ENCODE data around the gene HOXA3. TPM values are rescaled to one million over a fixed set of nuclear protein-coding genes. Genes with fewer than 3 reads are reported as not detected.

The HOXA3 gene
- total RNA-seq, 1 experiment from 2014 or later = not detected

DNA sequence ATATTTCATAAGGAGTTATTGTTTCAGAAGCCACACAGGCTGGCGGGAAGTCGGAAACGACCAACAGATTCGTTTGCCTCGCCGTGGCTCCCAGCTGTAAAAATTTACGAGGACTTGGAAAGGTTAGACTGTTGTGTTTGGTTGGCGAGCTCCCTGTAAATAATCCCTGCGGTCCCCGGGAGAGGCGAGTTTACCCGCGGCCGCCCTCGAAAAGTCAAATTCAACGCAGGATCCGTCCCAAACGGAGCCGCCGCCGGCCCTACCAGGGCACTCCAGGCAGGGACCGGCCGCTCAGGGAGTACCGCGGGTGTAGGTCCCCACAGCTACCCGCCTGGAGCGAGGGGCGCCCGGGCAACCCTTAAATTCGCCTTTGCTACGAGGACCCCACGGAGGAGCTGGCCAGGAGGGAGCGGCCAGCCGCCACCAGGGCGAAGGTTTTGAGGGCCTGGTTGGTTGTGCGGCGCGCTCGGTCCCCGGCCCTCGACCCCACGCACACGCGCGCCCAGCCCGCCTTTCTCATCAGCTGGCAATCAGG, 13.7 kb upstream of the HOXA3 start (continued):
- no peak for TF ChIP-seq RELA (CRISPR knock-in tag; IDR thresholded peaks at IDR 0.05; ENCODE audit: borderline replicate concordance)
- TF ChIP-seq IRF2 (CRISPR knock-in tag; IDR thresholded peaks at IDR 0.05; ENCODE audit: borderline replicate concordance, low read depth) = no peak
- TF ChIP-seq NR1H2 (CRISPR knock-in tag; IDR thresholded peaks at IDR 0.05) = no peak
- TF ChIP-seq NFATC4 (CRISPR knock-in tag; IDR thresholded peaks at IDR 0.05) = no peak
- no peak for TF ChIP-seq TCF7 (CRISPR knock-in tag; IDR thresholded peaks at IDR 0.05; ENCODE audit: low read depth)

DNA sequence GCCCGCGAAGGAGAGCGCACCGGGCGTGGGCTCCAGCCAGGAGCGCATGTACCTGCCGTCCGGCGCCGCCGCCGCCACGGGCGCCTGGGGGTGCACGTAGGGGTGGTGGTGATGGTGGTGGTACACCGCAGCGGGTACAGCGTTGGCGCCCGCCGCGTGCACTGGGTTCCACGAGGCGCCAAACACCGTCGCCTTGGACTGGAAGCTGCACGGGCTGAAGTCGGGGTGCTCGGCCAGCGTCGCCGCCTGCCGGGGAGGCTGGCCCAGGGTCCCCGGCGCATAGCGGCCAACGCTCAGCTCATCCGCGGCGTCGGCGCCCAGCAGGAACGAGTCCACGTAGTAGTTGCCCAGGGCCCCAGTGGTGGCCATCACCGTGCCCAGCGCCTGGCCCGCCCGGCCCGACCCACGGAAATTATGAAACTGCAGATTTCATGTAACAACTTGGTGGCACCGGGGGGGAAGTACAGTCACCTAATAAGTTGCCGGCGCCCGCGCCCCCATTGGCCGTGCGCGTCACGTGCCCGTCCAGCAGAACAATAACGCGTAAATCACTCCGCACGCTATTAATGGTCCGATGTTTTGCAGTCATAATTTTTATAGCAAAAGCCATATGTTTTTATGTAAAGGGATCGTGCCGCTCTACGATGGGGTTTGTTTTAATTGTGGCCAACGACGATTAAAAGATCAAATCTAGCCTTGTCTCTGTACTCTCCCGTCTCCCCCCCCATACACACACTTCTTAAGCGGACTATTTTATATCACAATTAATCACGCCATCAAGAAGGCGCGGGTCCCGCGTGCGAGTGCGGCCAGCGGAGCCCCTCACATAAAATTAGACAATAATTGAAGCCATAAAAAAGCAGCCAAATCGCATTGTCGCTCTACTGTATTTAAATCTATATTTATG, 13.0 kb upstream of the HOXA3 start, which contains the start of gene HOXA9:
Gene HOXA9, minus strand, starts transcription at position 449 of the 907 bp plus-strand sequence. Its CDS starts 80 bp downstream, at position 369.
- Mint-ChIP-seq H3K36me3 (0 out of 2 replicates have a peak, but pooled peaks cover 2% of the 10 kb centered on the region), H3K27me3 (ENCODE audit: low read depth) (peaks cover 100% of the 10 kb centered on the region), H3K4me3 (peak within 1 kb of the TSS; percentile 46), H3K27ac (no peak within 1 kb of the TSS), H3K4me1 (peaks cover 16% of the 10 kb centered on the region), H3K9me3 (no peaks in the 10 kb centered on the region)
- peak; percentile 17 for DNase-seq (ENCODE audit: low spot score)
- no peak for ATAC-seq
- ChIA-PET CTCF (interaction anchor here (0.9 to 2.3 kb wide), 5 partner anchors 9 to 22 kb away, joined by 3 to 19 read pairs (median 6); partner anchors contain the start of genes HOXA5 and HOXA7), POLR2A (no interaction called here)
- TF ChIP-seq PRRX2 (CRISPR knock-in tag; IDR thresholded peaks at IDR 0.05) (no peak), CREB1 (CRISPR knock-in tag; IDR thresholded peaks at IDR 0.05) (no peak), NFYB (CRISPR knock-in tag; conservative IDR thresholded peaks at IDR 0.05; ENCODE audit: low read depth) (peak; percentile 18; the same call in 1 of the 2 replicates), GTF2I (CRISPR knock-in tag; conservative IDR thresholded peaks at IDR 0.05) (no peak), ZNF232 (CRISPR knock-in tag; IDR thresholded peaks at IDR 0.05) (no peak), GRHL2 (CRISPR knock-in tag; IDR thresholded peaks at IDR 0.05; ENCODE audit: insufficient replicate concordance, severe bottlenecking) (no peak), SMAD3 (CRISPR knock-in tag; IDR thresholded peaks at IDR 0.05; ENCODE audit: borderline replicate concordance) (no peak), ZNF317 (CRISPR knock-in tag; IDR thresholded peaks at IDR 0.05; ENCODE audit: borderline replicate concordance, low read depth) (no peak)
- TF ChIP-seq, protein P1, sequence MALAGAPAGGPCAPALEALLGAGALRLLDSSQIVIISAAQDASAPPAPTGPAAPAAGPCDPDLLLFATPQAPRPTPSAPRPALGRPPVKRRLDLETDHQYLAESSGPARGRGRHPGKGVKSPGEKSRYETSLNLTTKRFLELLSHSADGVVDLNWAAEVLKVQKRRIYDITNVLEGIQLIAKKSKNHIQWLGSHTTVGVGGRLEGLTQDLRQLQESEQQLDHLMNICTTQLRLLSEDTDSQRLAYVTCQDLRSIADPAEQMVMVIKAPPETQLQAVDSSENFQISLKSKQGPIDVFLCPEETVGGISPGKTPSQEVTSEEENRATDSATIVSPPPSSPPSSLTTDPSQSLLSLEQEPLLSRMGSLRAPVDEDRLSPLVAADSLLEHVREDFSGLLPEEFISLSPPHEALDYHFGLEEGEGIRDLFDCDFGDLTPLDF (CRISPR knock-in tag; IDR thresholded peaks at IDR 0.05) = no peak
- TF ChIP-seq, protein P2, sequence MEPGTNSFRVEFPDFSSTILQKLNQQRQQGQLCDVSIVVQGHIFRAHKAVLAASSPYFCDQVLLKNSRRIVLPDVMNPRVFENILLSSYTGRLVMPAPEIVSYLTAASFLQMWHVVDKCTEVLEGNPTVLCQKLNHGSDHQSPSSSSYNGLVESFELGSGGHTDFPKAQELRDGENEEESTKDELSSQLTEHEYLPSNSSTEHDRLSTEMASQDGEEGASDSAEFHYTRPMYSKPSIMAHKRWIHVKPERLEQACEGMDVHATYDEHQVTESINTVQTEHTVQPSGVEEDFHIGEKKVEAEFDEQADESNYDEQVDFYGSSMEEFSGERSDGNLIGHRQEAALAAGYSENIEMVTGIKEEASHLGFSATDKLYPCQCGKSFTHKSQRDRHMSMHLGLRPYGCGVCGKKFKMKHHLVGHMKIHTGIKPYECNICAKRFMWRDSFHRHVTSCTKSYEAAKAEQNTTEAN (CRISPR knock-in tag; IDR thresholded peaks at IDR 0.05) = no peak
- TF ChIP-seq, protein P3, sequence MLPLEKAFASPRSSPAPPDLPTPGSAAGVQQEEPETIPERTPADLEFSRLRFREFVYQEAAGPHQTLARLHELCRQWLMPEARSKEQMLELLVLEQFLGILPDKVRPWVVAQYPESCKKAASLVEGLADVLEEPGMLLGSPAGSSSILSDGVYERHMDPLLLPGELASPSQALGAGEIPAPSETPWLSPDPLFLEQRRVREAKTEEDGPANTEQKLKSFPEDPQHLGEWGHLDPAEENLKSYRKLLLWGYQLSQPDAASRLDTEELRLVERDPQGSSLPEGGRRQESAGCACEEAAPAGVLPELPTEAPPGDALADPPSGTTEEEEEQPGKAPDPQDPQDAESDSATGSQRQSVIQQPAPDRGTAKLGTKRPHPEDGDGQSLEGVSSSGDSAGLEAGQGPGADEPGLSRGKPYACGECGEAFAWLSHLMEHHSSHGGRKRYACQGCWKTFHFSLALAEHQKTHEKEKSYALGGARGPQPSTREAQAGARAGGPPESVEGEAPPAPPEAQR (CRISPR knock-in tag; IDR thresholded peaks at IDR 0.05) = no peak
- TF ChIP-seq, protein P4, sequence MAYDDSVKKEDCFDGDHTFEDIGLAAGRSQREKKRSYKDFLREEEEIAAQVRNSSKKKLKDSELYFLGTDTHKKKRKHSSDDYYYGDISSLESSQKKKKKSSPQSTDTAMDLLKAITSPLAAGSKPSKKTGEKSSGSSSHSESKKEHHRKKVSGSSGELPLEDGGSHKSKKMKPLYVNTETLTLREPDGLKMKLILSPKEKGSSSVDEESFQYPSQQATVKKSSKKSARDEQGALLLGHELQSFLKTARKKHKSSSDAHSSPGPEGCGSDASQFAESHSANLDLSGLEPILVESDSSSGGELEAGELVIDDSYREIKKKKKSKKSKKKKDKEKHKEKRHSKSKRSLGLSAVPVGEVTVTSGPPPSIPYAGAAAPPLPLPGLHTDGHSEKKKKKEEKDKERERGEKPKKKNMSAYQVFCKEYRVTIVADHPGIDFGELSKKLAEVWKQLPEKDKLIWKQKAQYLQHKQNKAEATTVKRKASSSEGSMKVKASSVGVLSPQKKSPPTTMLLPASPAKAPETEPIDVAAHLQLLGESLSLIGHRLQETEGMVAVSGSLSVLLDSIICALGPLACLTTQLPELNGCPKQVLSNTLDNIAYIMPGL (CRISPR knock-in tag; IDR thresholded peaks at IDR 0.05) = no peak
- TF ChIP-seq, protein P5, sequence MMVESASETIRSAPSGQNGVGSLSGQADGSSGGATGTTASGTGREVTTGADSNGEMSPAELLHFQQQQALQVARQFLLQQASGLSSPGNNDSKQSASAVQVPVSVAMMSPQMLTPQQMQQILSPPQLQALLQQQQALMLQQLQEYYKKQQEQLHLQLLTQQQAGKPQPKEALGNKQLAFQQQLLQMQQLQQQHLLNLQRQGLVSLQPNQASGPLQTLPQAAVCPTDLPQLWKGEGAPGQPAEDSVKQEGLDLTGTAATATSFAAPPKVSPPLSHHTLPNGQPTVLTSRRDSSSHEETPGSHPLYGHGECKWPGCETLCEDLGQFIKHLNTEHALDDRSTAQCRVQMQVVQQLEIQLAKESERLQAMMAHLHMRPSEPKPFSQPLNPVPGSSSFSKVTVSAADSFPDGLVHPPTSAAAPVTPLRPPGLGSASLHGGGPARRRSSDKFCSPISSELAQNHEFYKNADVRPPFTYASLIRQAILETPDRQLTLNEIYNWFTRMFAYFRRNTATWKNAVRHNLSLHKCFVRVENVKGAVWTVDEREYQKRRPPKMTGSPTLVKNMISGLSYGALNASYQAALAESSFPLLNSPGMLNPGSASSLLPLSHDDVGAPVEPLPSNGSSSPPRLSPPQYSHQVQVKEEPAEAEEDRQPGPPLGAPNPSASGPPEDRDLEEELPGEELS (CRISPR knock-in tag; IDR thresholded peaks at IDR 0.05) = no peak
- TF ChIP-seq, protein P6, sequence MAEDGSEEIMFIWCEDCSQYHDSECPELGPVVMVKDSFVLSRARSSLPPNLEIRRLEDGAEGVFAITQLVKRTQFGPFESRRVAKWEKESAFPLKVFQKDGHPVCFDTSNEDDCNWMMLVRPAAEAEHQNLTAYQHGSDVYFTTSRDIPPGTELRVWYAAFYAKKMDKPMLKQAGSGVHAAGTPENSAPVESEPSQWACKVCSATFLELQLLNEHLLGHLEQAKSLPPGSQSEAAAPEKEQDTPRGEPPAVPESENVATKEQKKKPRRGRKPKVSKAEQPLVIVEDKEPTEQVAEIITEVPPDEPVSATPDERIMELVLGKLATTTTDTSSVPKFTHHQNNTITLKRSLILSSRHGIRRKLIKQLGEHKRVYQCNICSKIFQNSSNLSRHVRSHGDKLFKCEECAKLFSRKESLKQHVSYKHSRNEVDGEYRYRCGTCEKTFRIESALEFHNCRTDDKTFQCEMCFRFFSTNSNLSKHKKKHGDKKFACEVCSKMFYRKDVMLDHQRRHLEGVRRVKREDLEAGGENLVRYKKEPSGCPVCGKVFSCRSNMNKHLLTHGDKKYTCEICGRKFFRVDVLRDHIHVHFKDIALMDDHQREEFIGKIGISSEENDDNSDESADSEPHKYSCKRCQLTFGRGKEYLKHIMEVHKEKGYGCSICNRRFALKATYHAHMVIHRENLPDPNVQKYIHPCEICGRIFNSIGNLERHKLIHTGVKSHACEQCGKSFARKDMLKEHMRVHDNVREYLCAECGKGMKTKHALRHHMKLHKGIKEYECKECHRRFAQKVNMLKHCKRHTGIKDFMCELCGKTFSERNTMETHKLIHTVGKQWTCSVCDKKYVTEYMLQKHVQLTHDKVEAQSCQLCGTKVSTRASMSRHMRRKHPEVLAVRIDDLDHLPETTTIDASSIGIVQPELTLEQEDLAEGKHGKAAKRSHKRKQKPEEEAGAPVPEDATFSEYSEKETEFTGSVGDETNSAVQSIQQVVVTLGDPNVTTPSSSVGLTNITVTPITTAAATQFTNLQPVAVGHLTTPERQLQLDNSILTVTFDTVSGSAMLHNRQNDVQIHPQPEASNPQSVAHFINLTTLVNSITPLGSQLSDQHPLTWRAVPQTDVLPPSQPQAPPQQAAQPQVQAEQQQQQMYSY (CRISPR knock-in tag; IDR thresholded peaks at IDR 0.05) = no peak

Measured in WTC11 (cell line).